HepG2 (cell line): Measurements from ENCODE around the gene ZSCAN4. TPM values are rescaled to one million over a fixed set of nuclear protein-coding genes. Genes with fewer than 3 reads are reported as not detected.

Experiments used
- FUBP1 ChIP-seq: sonication (generic); formaldehyde crosslinking; IDR thresholded peaks from 2 replicates; pipeline ENCODE4 v1.5.1; 2020; ENCODE audit warnings: missing genetic modification reagents, mild to moderate bottlenecking, borderline replicate concordance
- HDAC1 ChIP-seq: sonication (generic); formaldehyde crosslinking; IDR thresholded peaks from 2 replicates; pipeline ENCODE4 v1.5.1; 2020; ENCODE audit warnings: mild to moderate bottlenecking, missing genetic modification reagents
- HHEX ChIP-seq: IDR thresholded peaks from 2 replicates; pipeline ENCODE4 v1.6.1; 2016; ENCODE audit warnings: control low read depth
- PHF20 ChIP-seq: sonication (generic); formaldehyde crosslinking; IDR thresholded peaks from 2 replicates; pipeline ENCODE4 v1.5.0; 2020; ENCODE audit warnings: mild to moderate bottlenecking, missing genetic modification reagents
- POLR2AphosphoS5 ChIP-seq: IDR thresholded peaks from 2 replicates; pipeline ENCODE4 v1.6.1; 2012; ENCODE audit warnings: low read depth, low read length
- PRDM4 ChIP-seq: sonication (generic); formaldehyde crosslinking; IDR thresholded peaks from 2 replicates; pipeline ENCODE4 v1.9.0; 2021; ENCODE audit warnings: missing genetic modification reagents, borderline replicate concordance
- SOX5 ChIP-seq: IDR thresholded peaks from 2 replicates; pipeline ENCODE4 v1.6.1; 2016; ENCODE audit warnings: borderline replicate concordance
- TFDP2 ChIP-seq: sonication (generic); formaldehyde crosslinking; IDR thresholded peaks from 2 replicates; pipeline ENCODE4 v1.4.0; 2020; ENCODE audit warnings: missing genetic modification reagents
- TRIM22 ChIP-seq: fragments of 450-650 bp; IDR thresholded peaks from 2 replicates; pipeline ENCODE4 v1.6.1; 2017
- ZEB1 ChIP-seq: IDR thresholded peaks from 2 replicates; pipeline ENCODE4 v1.6.1; 2012; ENCODE audit warnings: mild to moderate bottlenecking, low read depth, inconsistent platforms; ENCODE audit not compliant: insufficient replicate concordance
- ZFP62 ChIP-seq: sonication (generic); formaldehyde crosslinking; IDR thresholded peaks from 2 replicates; pipeline ENCODE4 v1.4.0; 2020; ENCODE audit warnings: missing genetic modification reagents
- ZGPAT ChIP-seq: IDR thresholded peaks from 2 replicates; pipeline ENCODE4 v1.6.1; 2016; ENCODE audit warnings: mild to moderate bottlenecking
- ZNF274 ChIP-seq: sonication (generic); formaldehyde crosslinking; IDR thresholded peaks from 2 replicates; pipeline ENCODE4 v1.5.1; 2020; ENCODE audit warnings: mild to moderate bottlenecking, missing genetic modification reagents
- ZNF512B ChIP-seq: sonication (generic); formaldehyde crosslinking; IDR thresholded peaks from 2 replicates; pipeline ENCODE4 v1.5.1; 2020; ENCODE audit warnings: missing genetic modification reagents, mild to moderate bottlenecking, borderline replicate concordance
- ZNF784 ChIP-seq: sonication (generic); formaldehyde crosslinking; IDR thresholded peaks from 2 replicates; pipeline ENCODE4 v1.5.1; 2020; ENCODE audit warnings: missing genetic modification reagents, mild to moderate bottlenecking, borderline replicate concordance
- polyA plus RNA-seq, 8 experiments: library from polyadenylated mRNA; depleted of rRNA in 3 of 8; stranded (reverse) in 7 of 8; unstranded in 1 of 8; fragments of >200 nt; fragmentation: Illumina TruSeq in 4 of 8; extraction: Trizol in 4 of 8; gene quantifications; 2 replicates each; pipeline versions ENCODE4 v1.2.1 to v1.2.3, GENCODE V29; 2011 to 2016; ENCODE audit warnings: low read depth in 4 of 8, missing spikeins in 1 of 8, mixed read lengths in 1 of 8; ENCODE audit not compliant: insufficient read depth in 1 of 8
- total RNA-seq, 5 experiments: library from RNA; depleted of rRNA; stranded (reverse); fragments of >200 nt; fragmentation: Illumina TruSeq; extraction: Trizol; gene quantifications; 2 replicates each; pipeline ENCODE4 v1.2.3, GENCODE V29; 2016; ENCODE audit warnings: low read depth in 1 of 5

ZSCAN4 gene
- total and polyA plus RNA-seq, 2 of the 13 experiments (the other 11 are each of a cell fraction or from before 2014, with no cell fraction given), result 0.60 to 0.73 TPM

GRCh38 chr19:57632987-57633831, 35.5 kb upstream of the ZSCAN4 start, which contains the start of gene ZNF211 (continued):
- TF ChIP-seq PRDM4 (CRISPR knock-in tag) (no peak), TRIM22 (no peak), HHEX (CRISPR knock-in tag) (no peak), POLR2AphosphoS5 (no peak), HDAC1 (CRISPR knock-in tag) (peak; percentile 86), ZGPAT (CRISPR knock-in tag) (peak; percentile 91), PHF20 (peak; percentile 65; the same call in 1 of the 2 replicates), TFDP2 (CRISPR knock-in tag) (peak; percentile 62; the same call in 1 of the 2 replicates), SOX5 (CRISPR knock-in tag) (peak; percentile 23; the same call in 1 of the 2 replicates), ZNF512B (CRISPR knock-in tag) (no peak), FUBP1 (CRISPR knock-in tag) (no peak), ZNF274 (no peak), ZFP62 (no peak), ZNF784 (CRISPR knock-in tag) (0 out of 2 replicates have a peak, but pooled peaks have one; percentile 31), ZEB1 (peak; percentile 30)
